Ascending aorta (tissue), 2 donors: ENCODE results near the gene FILIP1L. TPM values are rescaled to one million over a fixed set of nuclear protein-coding genes. Genes with fewer than 3 reads are reported as not detected.

Experiments used
- DNase-seq, 2 donors: peaks; one replicate each; pipeline ENCODE4 v3.0.0-alpha.2; 2019; ENCODE audit warnings: low spot score in 2 of 2
- H3K27ac ChIP-seq, 2 donors: fragments of 200-600 bp; sonication (generic); one replicate each; pipeline ENCODE4 v1.5.1; 2016 to 2017; ENCODE audit warnings: mild to moderate bottlenecking in 1 of 2
- H3K27me3 ChIP-seq: fragments of 200-600 bp; sonication (generic); one replicate; pipeline ENCODE4 v1.5.1; 2017
- H3K36me3 ChIP-seq, 2 donors: fragments of 200-600 bp; sonication (generic); one replicate each; pipeline ENCODE4 v1.5.1; 2016
- H3K4me1 ChIP-seq, 2 donors: fragments of 200-600 bp; sonication (generic); one replicate each; pipeline ENCODE4 v1.5.1; 2016 to 2017; ENCODE audit warnings: mild to moderate bottlenecking in 1 of 2
- H3K4me3 ChIP-seq, 2 donors: fragments of 200-600 bp; sonication (generic); one replicate each; pipeline ENCODE4 v1.5.1; 2016 to 2017; ENCODE audit warnings: mild to moderate bottlenecking in 1 of 2
- H3K9me3 ChIP-seq, 2 donors: fragments of 200-600 bp; sonication (generic); one replicate each; pipeline ENCODE4 v1.5.1; 2016
- intact Hi-C: fragments of 100-400 bp; cut with DNase I; formaldehyde crosslinking; loops from one replicate; pipeline ENCODE4 v1.15.1; 2023
- total RNA-seq: library from RNA; depleted of rRNA; stranded (reverse); fragments of >200 nt; gene quantifications from one replicate; pipeline ENCODE4 v1.1.0, GENCODE V29; 2016
- TF ChIP-seq, protein P1 (sequence below), 3 experiments: fragments of 200-600 bp in 2 of 3; fragments of 450-650 bp in 1 of 3; sonication (generic) in 2 of 3; IDR thresholded peaks; one replicate each; pipeline ENCODE4 v1.5.1; 2016 to 2019; ENCODE audit warnings: antibody characterized with exemption in 3 of 3, mild to moderate bottlenecking in 1 of 3, moderate library complexity in 1 of 3

Gene FILIP1L
- total RNA-seq, 1 donor from 2014 or later = 106 TPM

DNA sequence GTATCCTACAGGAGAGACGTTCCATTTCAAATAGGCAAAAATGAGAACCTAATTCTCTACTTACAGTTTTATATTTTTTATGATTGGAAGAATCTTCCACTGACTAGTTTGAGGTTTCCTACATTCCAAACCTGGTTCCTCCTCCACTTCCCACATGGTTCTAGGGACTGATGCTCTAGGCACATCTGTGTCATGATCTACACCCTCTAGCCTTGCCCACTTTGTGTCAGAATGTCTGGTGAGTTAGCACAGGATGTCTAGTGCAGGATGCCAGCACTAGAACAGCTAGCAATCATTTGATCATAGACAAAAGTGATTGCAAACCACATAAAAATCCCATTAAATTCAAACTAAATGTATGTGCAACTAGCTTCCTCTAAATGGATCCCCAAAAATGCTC is 26.7 kb upstream of the FILIP1L start:
- Histone ChIP-seq H3K9me3 (peaks cover 0 to 14% of the 10 kb centered on the region in 2 donors), H3K4me1 (peaks cover 0 to 14% of the 10 kb centered on the region in 2 donors), H3K36me3 (no peaks in the 10 kb centered on the region), H3K27me3 (no peaks in the 10 kb centered on the region), H3K27ac (no peak overlapping the region), H3K4me3 (no peak overlapping the region)
- TF ChIP-seq, protein P1, sequence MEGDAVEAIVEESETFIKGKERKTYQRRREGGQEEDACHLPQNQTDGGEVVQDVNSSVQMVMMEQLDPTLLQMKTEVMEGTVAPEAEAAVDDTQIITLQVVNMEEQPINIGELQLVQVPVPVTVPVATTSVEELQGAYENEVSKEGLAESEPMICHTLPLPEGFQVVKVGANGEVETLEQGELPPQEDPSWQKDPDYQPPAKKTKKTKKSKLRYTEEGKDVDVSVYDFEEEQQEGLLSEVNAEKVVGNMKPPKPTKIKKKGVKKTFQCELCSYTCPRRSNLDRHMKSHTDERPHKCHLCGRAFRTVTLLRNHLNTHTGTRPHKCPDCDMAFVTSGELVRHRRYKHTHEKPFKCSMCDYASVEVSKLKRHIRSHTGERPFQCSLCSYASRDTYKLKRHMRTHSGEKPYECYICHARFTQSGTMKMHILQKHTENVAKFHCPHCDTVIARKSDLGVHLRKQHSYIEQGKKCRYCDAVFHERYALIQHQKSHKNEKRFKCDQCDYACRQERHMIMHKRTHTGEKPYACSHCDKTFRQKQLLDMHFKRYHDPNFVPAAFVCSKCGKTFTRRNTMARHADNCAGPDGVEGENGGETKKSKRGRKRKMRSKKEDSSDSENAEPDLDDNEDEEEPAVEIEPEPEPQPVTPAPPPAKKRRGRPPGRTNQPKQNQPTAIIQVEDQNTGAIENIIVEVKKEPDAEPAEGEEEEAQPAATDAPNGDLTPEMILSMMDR (IDR thresholded peaks at IDR 0.05) = no peak
- intact Hi-C loops = no loop called here
- no peak for DNase-seq

DNA sequence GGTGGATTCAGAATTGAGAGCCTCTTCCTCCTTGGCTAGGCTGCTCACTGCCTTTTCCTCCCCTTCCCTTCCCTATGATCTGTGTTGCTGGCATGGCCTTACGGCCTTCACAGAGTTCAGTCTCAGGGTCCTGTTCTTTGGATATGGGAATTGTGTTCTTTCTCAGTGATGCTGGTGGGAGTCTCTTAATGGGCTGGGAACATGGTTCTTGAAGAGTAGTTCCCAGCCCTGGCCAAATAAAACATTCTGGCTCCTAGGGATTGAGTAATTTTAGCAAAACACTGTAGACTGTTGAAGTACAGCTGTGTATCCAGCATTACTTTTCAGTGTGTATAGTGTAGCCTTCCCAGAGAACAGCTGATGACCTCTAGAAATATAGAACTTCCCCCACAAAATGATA is 22.6 kb upstream of the FILIP1L start:
- H3K27ac ChIP-seq = peak overlapping the region; percentile 67 to 76

DNA sequence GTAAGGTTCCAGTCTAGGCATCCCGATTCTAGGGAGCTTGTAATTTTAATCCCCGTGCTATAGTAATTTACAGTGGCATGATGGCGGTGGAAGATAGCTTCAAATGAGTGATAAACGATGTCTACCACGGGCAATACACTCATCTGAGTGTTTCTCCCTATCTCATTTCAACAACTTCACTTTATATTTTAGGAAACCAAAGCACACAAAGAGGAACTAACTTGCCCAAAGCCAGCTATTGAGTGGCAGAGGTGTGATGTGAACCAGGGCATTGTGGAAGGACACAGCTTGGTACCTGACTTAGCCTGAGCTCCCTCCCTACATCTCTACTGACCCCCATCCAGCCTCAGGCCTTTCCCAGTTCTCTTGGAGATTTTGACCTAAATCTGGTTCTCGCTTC is 16.9 kb upstream of the FILIP1L start:
- Histone ChIP-seq H3K9me3 (no peaks in the 10 kb centered on the region), H3K27me3 (no peaks in the 10 kb centered on the region), H3K4me1 (peaks cover 4 to 9% of the 10 kb centered on the region in 2 donors), H3K4me3 (no peak overlapping the region), H3K27ac (no peak overlapping the region), H3K36me3 (no peaks in the 10 kb centered on the region)
- intact Hi-C loops = no loop called here
- TF ChIP-seq, protein P1 (IDR thresholded peaks at IDR 0.05) = no peak
- no peak for DNase-seq

More for the DNA sequence above, 22.6 kb upstream of the FILIP1L start:
- no peak for DNase-seq
- H3K9me3 ChIP-seq = no peaks in the 10 kb centered on the region
- H3K4me3 ChIP-seq = no peak overlapping the region
- peaks cover 0 to 20% of the 10 kb centered on the region in 2 donors for H3K4me1 ChIP-seq
- H3K27me3 ChIP-seq = no peaks in the 10 kb centered on the region
- TF ChIP-seq, protein P1 (IDR thresholded peaks at IDR 0.05) = no peak
- intact Hi-C loops = no loop called here
- H3K36me3 ChIP-seq = no peaks in the 10 kb centered on the region

DNA sequence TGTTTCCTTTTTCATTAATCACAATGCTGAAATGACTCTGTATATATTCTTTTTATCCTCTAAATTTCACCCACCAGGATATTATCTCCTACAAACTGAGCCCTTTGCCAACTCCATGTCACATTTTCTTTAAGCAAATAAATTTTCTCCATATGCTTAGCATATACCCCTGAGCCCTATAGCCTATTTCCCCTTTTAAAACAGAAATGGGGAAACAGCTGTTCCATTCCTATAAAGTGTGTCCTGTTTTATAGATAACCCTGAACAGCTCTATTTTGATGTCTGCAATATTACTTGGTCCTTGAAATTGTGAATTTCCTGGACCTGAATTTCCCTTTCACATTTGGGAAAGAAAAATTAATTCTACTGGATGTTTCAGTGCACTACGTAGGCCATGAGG is 15.6 kb upstream of the FILIP1L start:
- Histone ChIP-seq H3K27ac (no peak overlapping the region), H3K4me3 (no peak overlapping the region), H3K36me3 (no peaks in the 10 kb centered on the region), H3K4me1 (peaks cover 4 to 9% of the 10 kb centered on the region in 2 donors), H3K9me3 (no peaks in the 10 kb centered on the region), H3K27me3 (no peaks in the 10 kb centered on the region)
- intact Hi-C loops = no loop called here
- DNase-seq = no peak
- TF ChIP-seq, protein P1 (IDR thresholded peaks at IDR 0.05) = no peak

DNA sequence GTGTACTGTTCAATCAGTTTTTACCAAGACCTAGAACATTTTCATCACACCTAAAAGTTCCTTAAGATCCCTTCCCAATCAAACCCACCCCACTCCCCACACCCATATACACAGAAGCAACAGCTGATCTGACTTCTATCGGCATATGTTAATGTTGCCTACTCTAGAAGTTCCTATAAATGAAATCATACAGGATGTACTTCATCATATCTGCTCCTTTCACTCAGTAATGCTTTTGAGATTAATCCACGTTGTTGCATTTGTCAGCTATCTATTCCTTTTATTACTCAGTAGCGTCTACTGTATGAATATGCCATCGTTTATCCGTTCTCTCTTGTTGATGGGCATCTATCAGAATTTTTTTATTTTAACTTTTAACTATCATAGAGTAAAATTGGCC is 14.3 kb upstream of the FILIP1L start:
- no peak for DNase-seq
- Histone ChIP-seq H3K4me3 (no peak overlapping the region), H3K9me3 (no peaks in the 10 kb centered on the region), H3K27me3 (no peaks in the 10 kb centered on the region), H3K4me1 (peaks cover 4 to 19% of the 10 kb centered on the region in 2 donors), H3K27ac (no peak overlapping the region), H3K36me3 (no peaks in the 10 kb centered on the region)
- intact Hi-C loops = no loop called here
- TF ChIP-seq, protein P1 (IDR thresholded peaks at IDR 0.05) = no peak

DNA sequence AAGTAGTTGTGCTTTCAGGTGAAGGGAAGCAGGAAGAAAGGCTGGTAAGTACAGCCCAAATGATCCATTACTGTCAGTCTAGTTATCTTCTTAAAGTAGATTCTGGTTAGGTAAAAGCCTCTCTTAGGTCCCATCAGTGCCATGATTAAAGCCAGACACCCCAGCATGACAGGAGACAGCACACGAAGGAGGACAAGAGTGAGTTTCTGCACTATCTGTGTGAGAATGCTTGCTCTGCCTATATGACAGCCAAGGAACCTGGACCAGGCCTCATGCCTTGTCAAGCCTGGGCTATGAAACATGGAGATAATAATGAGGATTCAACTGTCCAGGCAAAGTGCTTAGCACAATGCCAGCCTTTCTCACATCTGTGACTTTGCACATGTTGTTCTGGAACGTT is 13.5 kb upstream of the FILIP1L start:
- Histone ChIP-seq H3K9me3 (no peaks in the 10 kb centered on the region), H3K4me3 (no peak overlapping the region), H3K27ac (no peak overlapping the region), H3K4me1 (peaks cover 4 to 24% of the 10 kb centered on the region in 2 donors), H3K27me3 (no peaks in the 10 kb centered on the region), H3K36me3 (no peaks in the 10 kb centered on the region)
- no peak for DNase-seq
- TF ChIP-seq, protein P1 (IDR thresholded peaks at IDR 0.05) = no peak
- intact Hi-C loops = no loop called here
